Measurements from ENCODE around the gene MRPL28. TPM values are rescaled to one million over a fixed set of nuclear protein-coding genes. Genes with fewer than 3 reads are reported as not detected.
A peak's percentile ranks its signal among the peaks of the same experiment; 100 is the strongest.
"Not testable (repeated sequence)": the region's sequence is repeated elsewhere in the genome, so short reads cannot be mapped to it uniquely, and the experiment has no call there.

Gene MRPL28
- total and polyA plus RNA-seq, 11 donors = 66.3 to 157 (median 85.5) TPM

GRCh38 chr16:336269-336668 is 34.1 kb downstream of the MRPL28 start:
- H3K9me3 ChIP-seq = no peaks in the 10 kb centered on the region

GRCh38 chr16:334861-335632 is 35.3 kb downstream of the MRPL28 start:
- H3K36me3 ChIP-seq; ATAC-seq; intact Hi-C loops (cut with DNase I); H3K27me3 ChIP-seq; H3K9me3 ChIP-seq; H3K4me3 ChIP-seq; DNase-seq; H3K27ac ChIP-seq: not testable (repeated sequence)
- WGBS, 4 donors = 89 to 91% (median 90%) methylated on average over 9 to 11 of the region's 11 CpGs
- H3K4me1 ChIP-seq = peaks cover 0 to 51% (median 4%) of the 10 kb centered on the region in 12 donors

More at GRCh38 chr16:336269-336668, 34.1 kb downstream of the MRPL28 start:
- DNase-seq (no peak), ATAC-seq (no peak)
- WGBS, 4 donors = 88 to 90% (median 89%) methylated on average over 11 of the region's 11 CpGs
- Histone ChIP-seq H3K4me3 (no peak overlapping the region), H3K36me3 (no peaks in the 10 kb centered on the region), H3K27ac (no peak overlapping the region), H3K27me3 (no peaks in the 10 kb centered on the region), H3K4me1 (peaks cover 0 to 54% (median 2%) of the 10 kb centered on the region in 12 donors)
- intact Hi-C loops (cut with DNase I) = no loop called here
- TF ChIP-seq CTCF (IDR thresholded peaks at IDR 0.05) (no peak), POLR2A (IDR thresholded peaks at IDR 0.05) (no peak)

GRCh38 chr16:334164-334832 is 36.0 kb downstream of the MRPL28 start:
- intact Hi-C loops (cut with DNase I); DNase-seq; ATAC-seq: not testable (repeated sequence)

GRCh38 chr16:333406-334094 is 36.8 kb downstream of the MRPL28 start:
- peaks cover 0 to 44% (median 4%) of the 10 kb centered on the region in 12 donors for H3K4me1 ChIP-seq
- DNase-seq (no peak), ATAC-seq (peak in 1 of 4 donors; percentile 25)
- WGBS, 4 donors = 79 to 80% (median 79%) methylated on average over 6 of the region's 6 CpGs
- no peaks in the 10 kb centered on the region for H3K9me3 ChIP-seq
- no peaks in the 10 kb centered on the region for H3K27me3 ChIP-seq
- TF ChIP-seq CTCF (IDR thresholded peaks at IDR 0.05) = no peak
- no peak for TF ChIP-seq POLR2A (IDR thresholded peaks at IDR 0.05)
- H3K36me3 ChIP-seq = no peaks in the 10 kb centered on the region
- H3K4me3 ChIP-seq = no peak overlapping the region
- no peak overlapping the region for H3K27ac ChIP-seq
- intact Hi-C loops (cut with DNase I) = no loop called here

More at GRCh38 chr16:334164-334832, 36.0 kb downstream of the MRPL28 start:
- H3K9me3 ChIP-seq, H3K27me3 ChIP-seq, H3K4me3 ChIP-seq, H3K36me3 ChIP-seq, H3K27ac ChIP-seq: not testable (repeated sequence)
- 91 to 99% (median 96%) methylated on average over 5 of the region's 5 CpGs for WGBS, 4 donors
- H3K4me1 ChIP-seq = peaks cover 0 to 45% (median 3%) of the 10 kb centered on the region in 12 donors

GRCh38 chr16:331181-331814 is 39.0 kb downstream of the MRPL28 start:
- DNase-seq; ATAC-seq; H3K4me3 ChIP-seq; intact Hi-C loops (cut with DNase I); H3K36me3 ChIP-seq; H3K9me3 ChIP-seq; H3K27me3 ChIP-seq; H3K27ac ChIP-seq: not testable (repeated sequence)
- WGBS, 4 donors = 62 to 76% (median 68%) methylated on average over 6 of the region's 6 CpGs
- H3K4me1 ChIP-seq = peaks cover 0 to 52% (median 18%) of the 10 kb centered on the region in 12 donors

Data from heart left ventricle (tissue), 16 donors.